NCI-H2196 treated with DMSO at 0.1 percent for 48 hours (cell line): ENCODE measurements around the gene SAMD1.

Experiments used
- DNase-seq: peaks from one replicate; lab custom pipeline; 2025; ENCODE audit not compliant: unreplicated experiment; lab: John Stamatoyannopoulos, UW

SAMD1 gene

DNA sequence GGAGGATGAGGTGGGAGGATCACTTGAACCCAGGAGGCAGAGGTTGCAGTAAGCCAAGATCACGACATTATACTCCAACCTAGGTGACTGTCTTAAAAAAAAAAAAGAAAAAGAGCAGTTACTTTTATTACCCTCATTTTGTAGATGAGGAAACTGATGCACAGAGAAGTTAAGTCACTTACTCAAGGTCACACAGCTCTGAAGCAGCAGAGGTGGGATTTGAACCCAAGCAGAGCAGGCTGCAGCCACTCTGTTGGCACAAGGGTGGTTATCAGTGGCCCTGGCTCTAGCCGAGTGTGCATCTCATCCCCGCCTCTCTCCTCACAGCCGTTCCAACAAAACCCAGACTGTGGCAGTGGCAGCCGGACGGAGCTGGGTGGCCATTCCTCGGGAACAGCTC, 51.4 kb downstream of the SAMD1 start:
- DNase-seq, result no peak
